ENCODE data around the gene KIF26B.

KIF26B gene

DNA sequence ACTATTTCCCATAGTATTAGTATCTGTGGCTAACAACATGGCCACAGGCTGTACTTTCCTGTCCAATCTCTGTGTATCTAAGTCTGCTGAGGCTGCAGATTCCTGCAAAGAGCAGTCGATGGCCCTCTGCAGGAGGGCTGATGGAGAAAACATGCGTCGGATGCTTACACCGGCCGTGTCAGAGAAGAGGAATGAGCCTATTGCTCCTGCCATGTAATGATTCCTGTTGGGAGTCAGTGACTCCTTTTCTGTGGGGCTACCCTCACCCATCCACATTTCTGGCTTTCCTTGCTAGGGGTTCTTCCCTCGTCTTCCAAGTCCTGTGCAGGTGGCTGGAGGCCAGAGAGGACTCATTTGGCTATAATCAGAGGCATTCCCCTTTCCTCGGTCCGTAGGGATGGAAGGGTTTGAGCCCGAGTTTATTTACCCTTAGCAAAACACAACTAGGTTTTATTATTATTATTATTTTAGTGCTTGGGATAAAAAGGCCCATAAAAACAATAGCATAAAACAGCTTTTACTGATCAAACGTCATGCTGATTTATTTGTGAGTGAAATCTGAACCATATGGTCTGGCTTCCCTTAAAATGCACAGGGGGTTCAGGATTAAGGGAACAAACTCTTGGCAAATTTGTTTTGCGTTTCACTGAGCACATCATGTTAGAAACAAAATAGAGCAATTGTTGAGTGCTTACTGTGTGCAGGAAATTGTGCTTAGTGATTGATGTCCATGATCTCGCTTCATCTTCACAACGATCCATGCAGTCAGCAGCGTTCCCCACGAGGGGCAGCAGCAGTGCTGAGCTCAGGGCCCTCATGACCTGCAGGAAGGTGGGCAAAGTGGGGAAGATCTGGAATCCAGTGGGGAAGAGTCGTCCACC, 70.8 kb downstream of the KIF26B start:
- no peak overlapping the region for H3K4me3 ChIP-seq (ENCODE audit: low read length)
- 67% methylated on average over 13 of the region's 16 CpGs for WGBS
- no peak overlapping the region for H3K27ac ChIP-seq (ENCODE audit: low read depth, low read length)
- H3K9ac ChIP-seq (ENCODE audit: low read depth, low read length) = no peak overlapping the region
- H3K36me3 ChIP-seq (ENCODE audit: insufficient read depth, low read length) = no peaks in the 10 kb centered on the region
- H3K9me3 ChIP-seq (ENCODE audit: insufficient read depth, low read depth, low read length) = no peaks in the 10 kb centered on the region
- H3K27me3 ChIP-seq (ENCODE audit: insufficient read depth, low read length) = no peaks in the 10 kb centered on the region
- peaks cover 11% of the 10 kb centered on the region; the same call in 1 of the 2 replicates for H3K4me1 ChIP-seq (ENCODE audit: insufficient read depth, low read length)

GRCh38 chr1:245226203-245226499, 71.4 kb downstream of the KIF26B start:
- Histone ChIP-seq H3K9me3 (ENCODE audit: insufficient read depth, low read depth, low read length) (no peaks in the 10 kb centered on the region), H3K4me3 (ENCODE audit: low read length) (no peak overlapping the region), H3K36me3 (ENCODE audit: insufficient read depth, low read length) (no peaks in the 10 kb centered on the region), H3K9ac (ENCODE audit: low read depth, low read length) (no peak overlapping the region), H3K27me3 (ENCODE audit: insufficient read depth, low read length) (no peaks in the 10 kb centered on the region), H3K27ac (ENCODE audit: low read depth, low read length) (no peak overlapping the region), H3K4me1 (ENCODE audit: insufficient read depth, low read length) (peaks cover 11% of the 10 kb centered on the region; the same call in 1 of the 2 replicates)
- 80% methylated on average over 5 of the region's 5 CpGs for WGBS

DNA sequence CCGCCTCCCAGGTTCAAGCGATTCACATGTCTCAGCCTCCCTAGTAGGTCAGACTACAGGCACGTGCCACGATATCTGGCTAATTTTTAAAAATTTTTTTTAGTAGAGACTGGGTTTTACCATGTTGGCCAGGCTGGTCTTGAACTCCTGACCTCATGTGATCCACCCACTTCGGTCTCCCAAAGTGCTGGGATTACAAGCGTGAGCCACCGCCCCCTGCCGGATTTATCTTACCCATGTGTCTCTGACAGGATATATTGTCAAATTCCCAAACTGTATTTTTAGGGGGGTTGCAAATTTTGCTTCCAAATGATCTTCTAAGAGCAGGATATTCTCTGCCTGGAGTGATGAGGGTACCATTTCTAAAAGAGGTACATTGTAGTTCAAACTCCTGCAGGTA, 74.3 kb downstream of the KIF26B start:
- Histone ChIP-seq H3K4me3 (ENCODE audit: low read length) (no peak overlapping the region), H3K9ac (ENCODE audit: low read depth, low read length) (no peak overlapping the region), H3K9me3 (ENCODE audit: insufficient read depth, low read depth, low read length) (no peaks in the 10 kb centered on the region), H3K27ac (ENCODE audit: low read depth, low read length) (no peak overlapping the region), H3K27me3 (ENCODE audit: insufficient read depth, low read length) (no peaks in the 10 kb centered on the region), H3K4me1 (ENCODE audit: insufficient read depth, low read length) (peaks cover 11% of the 10 kb centered on the region; the same call in 1 of the 2 replicates), H3K36me3 (ENCODE audit: insufficient read depth, low read length) (no peaks in the 10 kb centered on the region)
- 87% methylated on average over 8 of the region's 8 CpGs for WGBS

- Histone ChIP-seq H3K27ac (ENCODE audit: low read depth, low read length) (no peak overlapping the region), H3K27me3 (ENCODE audit: insufficient read depth, low read length) (no peaks in the 10 kb centered on the region), H3K4me3 (ENCODE audit: low read length) (no peak overlapping the region), H3K9ac (ENCODE audit: low read depth, low read length) (no peak overlapping the region), H3K4me1 (ENCODE audit: insufficient read depth, low read length) (peaks cover 10% of the 10 kb centered on the region; the same call in 1 of the 2 replicates), H3K9me3 (ENCODE audit: insufficient read depth, low read depth, low read length) (no peaks in the 10 kb centered on the region), H3K36me3 (ENCODE audit: insufficient read depth, low read length) (no peaks in the 10 kb centered on the region)
- 86% methylated on average over 6 of the region's 6 CpGs for WGBS
Measured at GRCh38 chr1:245232931-245233330, 78.1 kb downstream of the KIF26B start.

DNA sequence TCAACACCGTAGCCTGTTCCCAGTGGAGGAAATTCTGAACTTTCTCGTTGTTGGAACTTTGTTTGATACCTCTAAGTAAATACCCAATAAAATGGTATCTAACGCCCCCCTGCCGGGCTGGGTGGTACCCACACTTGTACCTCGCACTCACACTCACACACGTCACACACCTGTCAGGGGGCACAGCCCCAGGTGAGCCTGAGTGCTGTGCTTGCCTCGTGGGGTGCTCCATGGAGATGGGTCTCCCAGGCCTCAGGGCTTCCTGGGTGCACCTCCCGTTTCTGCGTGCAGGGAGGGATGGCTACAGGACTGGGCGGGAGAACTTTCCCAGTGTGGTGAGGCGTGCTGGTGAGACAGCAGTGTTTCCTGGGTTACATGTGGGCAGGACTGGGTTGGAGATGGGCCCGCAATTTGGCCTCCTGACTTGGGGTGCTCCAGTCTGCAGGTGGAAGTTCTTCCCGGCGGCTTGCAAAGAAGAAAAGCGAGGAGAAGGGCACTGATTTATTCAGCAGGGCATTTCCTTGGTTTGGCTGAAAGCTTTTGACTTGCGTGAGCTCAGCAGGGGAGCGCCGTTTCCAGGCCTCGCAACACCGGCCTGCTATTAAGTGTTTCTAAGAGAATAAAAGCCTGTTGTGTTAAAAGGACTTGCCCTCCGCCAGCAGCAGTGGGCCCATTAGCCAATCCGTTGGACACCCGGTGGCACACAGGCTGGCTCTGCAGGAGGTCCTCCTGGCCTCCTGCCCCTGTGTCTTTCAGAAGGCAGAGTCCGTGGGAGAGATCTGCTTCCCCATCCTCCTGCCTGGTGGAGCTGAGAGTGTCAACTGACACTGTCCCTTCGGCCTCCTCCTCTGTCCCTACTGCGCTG, 79.7 kb downstream of the KIF26B start:
- Histone ChIP-seq H3K27ac (ENCODE audit: low read depth, low read length) (no peak overlapping the region; the same call in 1 of the 2 replicates), H3K9ac (ENCODE audit: low read depth, low read length) (no peak overlapping the region), H3K4me3 (ENCODE audit: low read length) (no peak overlapping the region), H3K9me3 (ENCODE audit: insufficient read depth, low read depth, low read length) (no peaks in the 10 kb centered on the region), H3K4me1 (ENCODE audit: insufficient read depth, low read length) (peaks cover 10% of the 10 kb centered on the region; the same call in 1 of the 2 replicates), H3K27me3 (ENCODE audit: insufficient read depth, low read length) (no peaks in the 10 kb centered on the region), H3K36me3 (ENCODE audit: insufficient read depth, low read length) (no peaks in the 10 kb centered on the region)
- WGBS = 34% methylated on average over 26 of the region's 26 CpGs

- no peaks in the 10 kb centered on the region for H3K9me3 ChIP-seq (ENCODE audit: insufficient read depth, low read depth, low read length)
- H3K4me1 ChIP-seq (ENCODE audit: insufficient read depth, low read length) = peaks cover 10% of the 10 kb centered on the region; the same call in 1 of the 2 replicates
- H3K4me3 ChIP-seq (ENCODE audit: low read length) = no peak overlapping the region
- no peaks in the 10 kb centered on the region for H3K36me3 ChIP-seq (ENCODE audit: insufficient read depth, low read length)
- H3K9ac ChIP-seq (ENCODE audit: low read depth, low read length) = no peak overlapping the region
- H3K27ac ChIP-seq (ENCODE audit: low read depth, low read length) = no peak overlapping the region; the same call in 1 of the 2 replicates
- H3K27me3 ChIP-seq (ENCODE audit: insufficient read depth, low read length) = no peaks in the 10 kb centered on the region
- WGBS = 38% methylated on average over 6 of the region's 6 CpGs
Measured at GRCh38 chr1:245235156-245235555, 80.4 kb downstream of the KIF26B start.

- 90% methylated on average over 6 of the region's 6 CpGs for WGBS
- no peak overlapping the region for H3K4me3 ChIP-seq (ENCODE audit: low read length)
- H3K9ac ChIP-seq (ENCODE audit: low read depth, low read length) = no peak overlapping the region
- H3K27me3 ChIP-seq (ENCODE audit: insufficient read depth, low read length) = no peaks in the 10 kb centered on the region
- no peaks in the 10 kb centered on the region for H3K4me1 ChIP-seq (ENCODE audit: insufficient read depth, low read length)
- no peaks in the 10 kb centered on the region for H3K9me3 ChIP-seq (ENCODE audit: insufficient read depth, low read depth, low read length)
- H3K27ac ChIP-seq (ENCODE audit: low read depth, low read length) = no peak overlapping the region
- no peaks in the 10 kb centered on the region for H3K36me3 ChIP-seq (ENCODE audit: insufficient read depth, low read length)
Measured at GRCh38 chr1:245240648-245241165, 85.9 kb downstream of the KIF26B start.

DNA sequence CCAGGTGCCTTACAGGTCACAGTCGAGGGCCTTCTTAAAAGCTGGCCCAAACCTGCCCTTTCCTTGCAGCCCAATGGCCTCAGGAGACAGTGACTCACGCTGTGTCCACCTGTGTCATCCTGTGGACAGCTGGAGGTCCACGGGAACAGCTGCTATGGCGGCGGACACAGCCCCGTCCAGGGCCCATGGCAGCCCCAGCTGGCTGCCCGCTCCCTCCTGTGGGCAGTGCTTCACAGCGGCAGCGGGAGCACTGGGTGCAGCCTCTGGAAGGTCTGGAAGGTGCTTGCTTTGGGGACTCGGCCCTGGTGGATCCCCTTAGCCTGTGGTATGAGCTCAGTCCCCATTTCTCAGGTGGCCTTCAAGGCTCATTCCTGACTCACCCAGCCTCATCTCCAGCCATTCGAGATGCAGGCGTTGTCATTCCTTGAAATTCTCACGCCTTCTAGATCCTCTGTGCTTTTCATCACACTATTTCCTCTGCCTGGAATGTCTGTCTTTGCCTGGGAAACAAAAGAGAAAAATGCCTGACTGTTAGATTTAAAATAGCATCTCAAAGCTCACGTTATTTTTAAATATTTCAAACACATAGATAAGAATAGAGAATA, 86.8 kb downstream of the KIF26B start:
- 89% methylated on average over 14 of the region's 14 CpGs for WGBS
- H3K36me3 ChIP-seq (ENCODE audit: insufficient read depth, low read length) = no peaks in the 10 kb centered on the region

DNA sequence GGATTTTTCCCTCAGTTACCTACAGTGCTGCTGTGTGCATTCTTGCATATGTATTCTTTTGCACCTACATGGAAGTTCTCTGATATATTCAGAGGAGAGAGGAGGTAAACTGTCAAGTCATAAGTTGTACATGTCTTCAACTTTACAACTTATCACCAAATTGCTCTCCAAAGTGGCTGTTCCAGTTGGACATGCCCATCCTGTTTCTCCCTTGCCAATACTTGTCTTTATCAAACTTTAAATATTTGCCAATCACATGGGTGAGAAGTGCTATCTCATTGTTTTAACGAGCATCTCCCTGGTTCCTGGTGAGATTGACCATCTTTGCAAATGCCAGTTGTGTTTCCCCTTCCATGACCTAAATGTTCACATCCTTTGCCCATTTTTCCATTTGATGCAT, 88.2 kb downstream of the KIF26B start:
- 88% methylated on average over 1 of the region's 1 CpG for WGBS
- H3K9me3 ChIP-seq (ENCODE audit: insufficient read depth, low read depth, low read length) = no peaks in the 10 kb centered on the region
- no peaks in the 10 kb centered on the region for H3K4me1 ChIP-seq (ENCODE audit: insufficient read depth, low read length)
- H3K9ac ChIP-seq (ENCODE audit: low read depth, low read length) = no peak overlapping the region
- H3K4me3 ChIP-seq (ENCODE audit: low read length) = no peak overlapping the region
- no peaks in the 10 kb centered on the region for H3K27me3 ChIP-seq (ENCODE audit: insufficient read depth, low read length)
- H3K36me3 ChIP-seq (ENCODE audit: insufficient read depth, low read length) = no peaks in the 10 kb centered on the region
- no peak overlapping the region for H3K27ac ChIP-seq (ENCODE audit: low read depth, low read length)

More for the DNA sequence above, 86.8 kb downstream of the KIF26B start:
- Histone ChIP-seq H3K4me1 (ENCODE audit: insufficient read depth, low read length) (no peaks in the 10 kb centered on the region), H3K9ac (ENCODE audit: low read depth, low read length) (no peak overlapping the region), H3K27me3 (ENCODE audit: insufficient read depth, low read length) (no peaks in the 10 kb centered on the region), H3K4me3 (ENCODE audit: low read length) (no peak overlapping the region), H3K27ac (ENCODE audit: low read depth, low read length) (no peak overlapping the region), H3K9me3 (ENCODE audit: insufficient read depth, low read depth, low read length) (no peaks in the 10 kb centered on the region)

- H3K4me1 ChIP-seq (ENCODE audit: insufficient read depth, low read length) = no peaks in the 10 kb centered on the region
- H3K4me3 ChIP-seq (ENCODE audit: low read length) = no peak overlapping the region
- no peak overlapping the region for H3K27ac ChIP-seq (ENCODE audit: low read depth, low read length)
- H3K27me3 ChIP-seq (ENCODE audit: insufficient read depth, low read length) = no peaks in the 10 kb centered on the region
- WGBS = 79% methylated on average over 11 of the region's 11 CpGs
- no peaks in the 10 kb centered on the region for H3K36me3 ChIP-seq (ENCODE audit: insufficient read depth, low read length)
- no peak overlapping the region for H3K9ac ChIP-seq (ENCODE audit: low read depth, low read length)
- H3K9me3 ChIP-seq (ENCODE audit: insufficient read depth, low read depth, low read length) = no peaks in the 10 kb centered on the region
Measured at GRCh38 chr1:245245021-245245667, 90.4 kb downstream of the KIF26B start.

Measured in HUES64 (cell line).